Sigmoid colon (tissue), 7 donors: ENCODE results near the gene RAB11B. TPM values are rescaled to one million over a fixed set of nuclear protein-coding genes. Genes with fewer than 3 reads are reported as not detected.

ENCODE experiments used
- DNase-seq: peaks from one replicate; pipeline ENCODE4 v3.0.0-alpha.2; 2019
- H3K27ac ChIP-seq, 4 donors: fragments of 200-600 bp; sonication (generic); one replicate each; pipeline ENCODE4 v1.5.1; 2016 to 2019; ENCODE audit warnings: mild to moderate bottlenecking in 1 of 4
- H3K27me3 ChIP-seq, 3 donors: fragments of 200-600 bp; sonication (generic); one replicate each; pipeline ENCODE4 v1.5.1; 2019; ENCODE audit warnings: mild to moderate bottlenecking in 1 of 3
- H3K36me3 ChIP-seq, 4 donors: fragments of 200-600 bp; sonication (generic); one replicate each; pipeline ENCODE4 v1.5.1; 2016 to 2019
- H3K4me1 ChIP-seq, 4 donors: fragments of 200-600 bp; sonication (generic); one replicate each; pipeline ENCODE4 v1.5.1; 2017 to 2019
- H3K4me3 ChIP-seq, 4 donors: fragments of 200-600 bp; sonication (generic); one replicate each; pipeline ENCODE4 v1.5.1; 2017 to 2019; ENCODE audit warnings: mild to moderate bottlenecking in 2 of 4, moderate library complexity in 1 of 4
- H3K9me3 ChIP-seq, 4 donors: fragments of 200-600 bp in 3 of 4; sonication (generic) in 3 of 4; one replicate each; pipeline versions ENCODE4 v1.5.1 to v1.6.1; 2013 to 2019
- CTCF ChIP-seq, 4 experiments: fragments of 450-650 bp in 3 of 4; fragments of 200-600 bp in 1 of 4; IDR thresholded peaks; one replicate each; pipeline ENCODE4 v1.5.1; 2016 to 2019; ENCODE audit warnings: antibody characterized with exemption in 4 of 4, mild to moderate bottlenecking in 3 of 4, moderate library complexity in 2 of 4
- EP300 ChIP-seq, 4 donors: sonication (generic); formaldehyde crosslinking; IDR thresholded peaks; one replicate each; pipeline ENCODE4 v1.6.1; 2017; ENCODE audit warnings: antibody characterized with exemption in 4 of 4
- POLR2A ChIP-seq, 2 donors: fragments of 450-650 bp; IDR thresholded peaks; one replicate each; pipeline ENCODE4 v1.6.1; 2016; ENCODE audit warnings: antibody characterized with exemption in 2 of 2, mild to moderate bottlenecking in 2 of 2, moderate library complexity in 2 of 2
- POLR2AphosphoS5 ChIP-seq, 4 donors: sonication (generic); formaldehyde crosslinking; IDR thresholded peaks; one replicate each; pipeline ENCODE4 v1.6.1; 2017; ENCODE audit warnings: antibody characterized with exemption in 4 of 4
- WGBS, 2 donors: extraction: QIAGEN DNeasy Blood & Tissue Kit; methylation state at CpG; one replicate each; pipeline ENCODE4 v1.1.7; 2013; 5-methylcytosine and 5-hydroxymethylcytosine counted together
- intact Hi-C: fragments of 100-400 bp; cut with DNase I; formaldehyde crosslinking; loops from one replicate; pipeline ENCODE4 v1.15.1; 2023
- polyA plus RNA-seq, 3 donors: library from polyadenylated mRNA; stranded (reverse); fragments of 200-250 nt; gene quantifications; one replicate each; pipeline ENCODE4 v1.2.3, GENCODE V29; 2013
- total RNA-seq, 4 donors: library from RNA; depleted of rRNA; stranded (reverse); fragments of >200 nt; gene quantifications; one replicate each; pipeline ENCODE4 v1.1.0, GENCODE V29; 2016
- donor health status: healthy with polysubstance abuse.
- donor health status: Bipolar disorder and iron deficiency.
- donor health status: healthy.

RAB11B gene
- total and polyA plus RNA-seq, 7 donors: 17.5 to 103 (median 42.1) TPM

DNA sequence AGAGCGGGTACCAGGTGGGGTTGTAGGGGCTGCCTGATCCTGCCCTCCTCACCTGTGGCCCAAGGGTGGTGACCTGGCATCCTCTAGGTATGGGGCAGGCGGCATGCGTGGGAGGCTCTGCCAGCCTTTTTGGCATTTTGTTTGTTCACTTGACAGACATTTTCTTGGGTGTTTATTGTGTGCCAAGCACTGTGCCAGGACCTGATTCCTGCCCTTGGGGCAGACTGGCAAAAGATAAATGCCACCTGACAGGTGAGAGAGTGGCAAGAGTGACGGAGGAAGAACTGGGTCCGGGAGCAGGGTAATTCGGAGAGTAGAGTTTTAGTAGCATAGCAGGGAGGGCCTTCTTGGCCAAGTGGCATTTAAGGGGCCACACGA, 6.0 kb downstream of the RAB11B start:
- H3K36me3 ChIP-seq: peaks cover 0 to 19% (median 11%) of the 10 kb centered on the region in 4 donors
- H3K27ac ChIP-seq: peak overlapping the region in 1 of 4 donors; percentile 100
- H3K4me1 ChIP-seq: peaks cover under 1 to 65% (median 60%) of the 10 kb centered on the region in 4 donors
- no peak for TF ChIP-seq POLR2A (IDR thresholded peaks at IDR 0.05)
- no peak for TF ChIP-seq POLR2AphosphoS5 (IDR thresholded peaks at IDR 0.05)
- no peak for TF ChIP-seq CTCF (IDR thresholded peaks at IDR 0.05)
- TF ChIP-seq EP300 (IDR thresholded peaks at IDR 0.05): no peak
- 91 to 96% methylated on average over 7 of the region's 7 CpGs for WGBS, 2 donors
- DNase-seq: no peak
- intact Hi-C loops: loop anchor here (5.0 kb wide), 1 partner anchor 111 kb away; no protein-coding TSS in a partner anchor
- H3K27me3 ChIP-seq: no peaks in the 10 kb centered on the region
- no peak overlapping the region for H3K4me3 ChIP-seq
- no peaks in the 10 kb centered on the region for H3K9me3 ChIP-seq

GRCh38 chr19:8396563-8397203, 6.5 kb downstream of the RAB11B start:
- peak overlapping the region in 2 of 4 donors; percentile 28 to 100 for H3K27ac ChIP-seq
- peak; percentile 86 for DNase-seq
- TF ChIP-seq EP300 (IDR thresholded peaks at IDR 0.05): no peak
- TF ChIP-seq CTCF (IDR thresholded peaks at IDR 0.05): peak; percentile 30 to 53 (median 39)
- no peak for TF ChIP-seq POLR2A (IDR thresholded peaks at IDR 0.05)

GRCh38 chr19:8397271-8397670, 7.1 kb downstream of the RAB11B start:
- no peak for DNase-seq
- WGBS, 2 donors: 61 to 72% methylated on average over 7 of the region's 7 CpGs
- H3K27me3 ChIP-seq: no peaks in the 10 kb centered on the region
- intact Hi-C loops: loop anchor here (1.0 to 5.0 kb wide), 2 partner anchors 43 to 110 kb away; no protein-coding TSS in a partner anchor
- no peaks in the 10 kb centered on the region for H3K9me3 ChIP-seq
- H3K4me3 ChIP-seq: no peak overlapping the region
- peaks cover 5 to 27% (median 14%) of the 10 kb centered on the region in 4 donors for H3K36me3 ChIP-seq
- H3K4me1 ChIP-seq: peaks cover 0 to 54% (median 49%) of the 10 kb centered on the region in 4 donors
- TF ChIP-seq POLR2AphosphoS5 (IDR thresholded peaks at IDR 0.05) (no peak), POLR2A (IDR thresholded peaks at IDR 0.05) (no peak), CTCF (IDR thresholded peaks at IDR 0.05) (no peak), EP300 (IDR thresholded peaks at IDR 0.05) (no peak)
- peak overlapping the region in 2 of 4 donors; percentile 11 to 28 for H3K27ac ChIP-seq

More at GRCh38 chr19:8396563-8397203, 6.5 kb downstream of the RAB11B start:
- Histone ChIP-seq H3K4me1 (peaks cover 0 to 60% (median 55%) of the 10 kb centered on the region in 4 donors), H3K9me3 (no peaks in the 10 kb centered on the region), H3K4me3 (no peak overlapping the region), H3K27me3 (no peaks in the 10 kb centered on the region), H3K36me3 (peaks cover 0 to 22% (median 11%) of the 10 kb centered on the region in 4 donors)
- 64 to 68% methylated on average over 22 of the region's 22 CpGs for WGBS, 2 donors
- intact Hi-C loops: loop anchor here (1.0 to 5.0 kb wide), 2 partner anchors 42 to 111 kb away; no protein-coding TSS in a partner anchor

GRCh38 chr19:8397746-8398310, 7.7 kb downstream of the RAB11B start:
- intact Hi-C loops: loop anchor here (1.0 to 5.0 kb wide), 2 partner anchors 44 to 109 kb away; no protein-coding TSS in a partner anchor
- WGBS, 2 donors: 91 to 92% methylated on average over 10 of the region's 10 CpGs

More at GRCh38 chr19:8397746-8398310, 7.7 kb downstream of the RAB11B start:
- no peak for TF ChIP-seq POLR2AphosphoS5 (IDR thresholded peaks at IDR 0.05)
- TF ChIP-seq CTCF (IDR thresholded peaks at IDR 0.05): no peak
- no peak for TF ChIP-seq POLR2A (IDR thresholded peaks at IDR 0.05)
- no peak for TF ChIP-seq EP300 (IDR thresholded peaks at IDR 0.05)
- H3K4me3 ChIP-seq: no peak overlapping the region
- no peak for DNase-seq
- peaks cover 0 to 49% (median 44%) of the 10 kb centered on the region in 4 donors for H3K4me1 ChIP-seq
- H3K27me3 ChIP-seq: no peaks in the 10 kb centered on the region
- peak overlapping the region in 2 of 4 donors; percentile 11 to 28 for H3K27ac ChIP-seq
- no peaks in the 10 kb centered on the region for H3K9me3 ChIP-seq
- peaks cover 6 to 33% (median 16%) of the 10 kb centered on the region in 4 donors for H3K36me3 ChIP-seq
